K562 (cell line): ENCODE results near the gene DAAM1. TPM values are rescaled to one million over a fixed set of nuclear protein-coding genes. Genes with fewer than 3 reads are reported as not detected.

Source experiments
- ATAC-seq: fragments of 200-7000 bp; cut with Tn5 transposase; 3 replicates; pipeline ENCODE4 v1.9.1; 2020; ENCODE audit warnings: moderate library complexity
- BruUV-seq: library from RNA; stranded (reverse); fragments of 400-500 nt; replicated peaks from 2 replicates; lab custom pipeline; 2021; lab: Mats Ljungman, UMichigan
- CTCF ChIA-PET: fragments of 300-600 bp; formaldehyde crosslinking; extraction: SDS; loops from one replicate; lab custom pipeline; 2021; ENCODE audit warnings: low intra/inter-chr PET ratio; lab: Yijun Ruan, JAX
- POLR2A ChIA-PET: fragments of 300-600, 350-650 bp; sonication (Branson Sonifier 250); formaldehyde crosslinking; extraction: SDS; loops from one replicate; lab custom pipeline; 2021; ENCODE audit warnings: antibody characterized with exemption, inconsistent platforms; lab: Yijun Ruan, JAX
- DNase-seq, 4 experiments: peaks; one replicate each; pipeline versions ENCODE4 v3.0.0 to v3.0.0-alpha.2; 2011 to 2018; ENCODE audit warnings: low spot score in 3 of 4, mixed read lengths in 3 of 4; ENCODE audit errors: extremely low read depth in 1 of 4
- FAIRE-seq: peaks from 2 replicates; lab custom pipeline; 2011; peaks lifted over from hg19 to GRCh38; lab: Jason Lieb, UNC
- H2AFZ ChIP-seq: 2 replicates; pipeline ENCODE4 v1.6.0; 2011; ENCODE audit warnings: low read depth, low read length, control low read depth, inconsistent platforms
- H3K27ac ChIP-seq: fragments of 200-600 bp; 3 replicates; pipeline ENCODE4 v1.8.0; 2011; ENCODE audit warnings: low read depth, mild to moderate bottlenecking, control low read depth, inconsistent platforms, low read length, moderate library complexity, mixed read lengths; ENCODE audit errors: extremely low read depth
- H3K27me3 ChIP-seq, 2 experiments: fragments of 300-600 bp in 1 of 2; 2 replicates in 1 of 2; 3 replicates in 1 of 2; pipeline versions ENCODE4 v1.6.0 to v1.8.0; 2011; ENCODE audit warnings: inconsistent platforms in 2 of 2, low read length in 2 of 2, mild to moderate bottlenecking in 1 of 2, mixed read lengths in 1 of 2, moderate library complexity in 1 of 2; ENCODE audit not compliant: control insufficient read depth in 2 of 2, insufficient read depth in 2 of 2
- H3K36me3 ChIP-seq: fragments of 300-600 bp; 3 replicates; pipeline ENCODE4 v1.8.0; 2011; ENCODE audit warnings: mild to moderate bottlenecking, low read length, inconsistent platforms; ENCODE audit not compliant: control insufficient read depth, insufficient read depth
- H3K4me1 ChIP-seq, 2 experiments: fragments of 200-600 bp in 1 of 2; replicated peaks in 1 of 2; 2 replicates in 1 of 2; 3 replicates in 1 of 2; pipeline versions ENCODE4 v1.5.1 to v1.8.0; 2011; ENCODE audit warnings: inconsistent platforms in 2 of 2, low read length in 2 of 2, mild to moderate bottlenecking in 1 of 2, mixed read lengths in 1 of 2, moderate library complexity in 1 of 2; ENCODE audit not compliant: control insufficient read depth in 2 of 2, insufficient read depth in 2 of 2
- H3K4me2 ChIP-seq: 2 replicates; pipeline ENCODE4 v1.6.1; 2011; ENCODE audit warnings: low read length, control low read depth, inconsistent platforms, mixed read lengths; ENCODE audit not compliant: insufficient read depth
- H3K4me3 ChIP-seq: fragments of 200-600 bp; sonication (generic), shearing (Covaris generic); 2 replicates; pipeline ENCODE4 v1.5.1; 2016; ENCODE audit warnings: control low read depth, inconsistent platforms
- H3K79me2 ChIP-seq: fragments of 200-600 bp; 3 replicates; pipeline ENCODE4 v1.8.0; 2011; ENCODE audit warnings: low read length, inconsistent platforms; ENCODE audit not compliant: control insufficient read depth, insufficient read depth
- H3K9ac ChIP-seq, 2 experiments: 2 replicates each; pipeline versions ENCODE4 v1.6.0 to v1.6.1; 2011; ENCODE audit warnings: low read depth in 2 of 2, low read length in 2 of 2, control low read depth in 1 of 2, inconsistent platforms in 1 of 2, mild to moderate bottlenecking in 1 of 2, mixed read lengths in 1 of 2; ENCODE audit not compliant: insufficient read depth in 1 of 2
- H3K9me1 ChIP-seq: one replicate; pipeline ENCODE4 v1.6.0; 2011; ENCODE audit warnings: inconsistent platforms, mild to moderate bottlenecking, low read length, moderate library complexity; ENCODE audit not compliant: control insufficient read depth, insufficient read depth
- H3K9me3 ChIP-seq: replicated peaks from 2 replicates; pipeline ENCODE4 v1.5.1; 2011; ENCODE audit warnings: low read depth, low read length, inconsistent platforms; ENCODE audit not compliant: control insufficient read depth, insufficient read depth
- H4K20me1 ChIP-seq: replicated peaks from 2 replicates; pipeline ENCODE4 v1.6.1; 2011; ENCODE audit warnings: low read length, inconsistent platforms, mixed read lengths; ENCODE audit not compliant: control insufficient read depth, insufficient read depth
- C11orf30 ChIP-seq: fragments of 450-650 bp; IDR thresholded peaks from 2 replicates; pipeline ENCODE4 v1.6.1; 2016; ENCODE audit warnings: low read depth, mild to moderate bottlenecking
- CHD2 ChIP-seq: IDR thresholded peaks from 2 replicates; pipeline ENCODE4 v1.6.1; 2011; ENCODE audit warnings: low read depth, low read length
- GATA2 ChIP-seq: sonication (generic); formaldehyde crosslinking; IDR thresholded peaks from 2 replicates; pipeline ENCODE4 v1.4.0; 2020; ENCODE audit warnings: mild to moderate bottlenecking, missing genetic modification reagents
- HMG20A ChIP-seq: fragments of 450-650 bp; formaldehyde crosslinking; conservative IDR thresholded peaks from 2 replicates; pipeline ENCODE4 v1.4.0; 2020; ENCODE audit warnings: mild to moderate bottlenecking, mixed read lengths
- HNRNPUL1 ChIP-seq: fragments of 200-400 bp; formaldehyde crosslinking; IDR thresholded peaks from 2 replicates; pipeline ENCODE4 v1.6.1; 2017; ENCODE audit warnings: low read length
- MAFK ChIP-seq: IDR thresholded peaks from 2 replicates; pipeline ENCODE4 v1.6.1; 2011; ENCODE audit warnings: low read length, improper control_type of control experiment
- MCM2 ChIP-seq: fragments of 450-650 bp; IDR thresholded peaks from 2 replicates; pipeline ENCODE4 v1.6.1; 2017; ENCODE audit warnings: low read depth, mild to moderate bottlenecking
- NR3C1 ChIP-seq: sonication (generic); formaldehyde crosslinking; IDR thresholded peaks from 2 replicates; pipeline ENCODE4 v1.8.1; 2022; ENCODE audit warnings: missing genetic modification reagents
- STAT5A ChIP-seq: IDR thresholded peaks from 2 replicates; pipeline ENCODE4 v1.6.1; 2012; ENCODE audit warnings: low read length, inconsistent platforms, borderline replicate concordance
- ZNF165 ChIP-seq: fragments of 250-450 bp; sonication (Bioruptor Pico); IDR thresholded peaks from 2 replicates; pipeline ENCODE4 v1.4.0; 2020; ENCODE audit warnings: borderline replicate concordance
- ZNF586 ChIP-seq: fragments of 450-650 bp; formaldehyde crosslinking; conservative IDR thresholded peaks from 2 replicates; pipeline ENCODE4 v1.4.0; 2020; ENCODE audit warnings: mild to moderate bottlenecking, moderate library complexity
- WGBS: fragments of 100-300 bp; shearing (Covaris generic); methylation state at CpG from one replicate; pipeline ENCODE4 v1.1.6; 2016; ENCODE audit warnings: low coverage, mixed read lengths; ENCODE audit not compliant: insufficient coverage; ENCODE audit errors: missing lambda C conversion rate; 5-methylcytosine and 5-hydroxymethylcytosine counted together
- in situ Hi-C: fragments of 300-500 bp; cut with MboI; formaldehyde crosslinking; loops from 4 replicates; pipeline ENCODE4 v1.15.0; 2018; ENCODE audit warnings: inconsistent platforms, mixed read lengths
- intact Hi-C: fragments of 100-400 bp; cut with micrococcal nuclease; formaldehyde crosslinking; loops from 2 replicates; pipeline ENCODE4 v1.14.2; 2022
- polyA plus RNA-seq, 8 experiments: library from polyadenylated mRNA; depleted of rRNA in 4 of 8; stranded (reverse) in 5 of 8; unstranded in 3 of 8; fragments of >200 nt; fragmentation: Nextera tagmentation in 2 of 8; fragmentation: Illumina TruSeq in 1 of 8; extraction: Ambion mirVana in 2 of 8; extraction: Trizol in 1 of 8; gene quantifications; 2 replicates each; pipeline versions ENCODE4 v1.2.1 to v1.2.3, GENCODE V29; 2011 to 2014; ENCODE audit warnings: inconsistent platforms in 1 of 8, missing spikeins in 1 of 8
- total RNA-seq, 7 experiments: library from RNA; depleted of rRNA in 6 of 7; stranded (reverse); fragments of >200 nt in 6 of 7; fragmentation: Illumina TruSeq in 2 of 7; extraction: Trizol in 2 of 7; gene quantifications; 2 replicates each; pipeline versions ENCODE4 v1.2.1 to v1.2.3, GENCODE V29; 2011 to 2021; ENCODE audit warnings: low replicate concordance in 1 of 7
- TF ChIP-seq, protein P1 (sequence below): fragments of 450-650 bp; IDR thresholded peaks from 2 replicates; pipeline ENCODE4 v1.6.1; 2016; ENCODE audit warnings: low read depth, mild to moderate bottlenecking, moderate library complexity
- TF ChIP-seq, protein P2 (sequence below): fragments of 250-450 bp; sonication (Bioruptor Pico); IDR thresholded peaks from 2 replicates; pipeline ENCODE4 v1.4.0; 2020; ENCODE audit warnings: mild to moderate bottlenecking, moderate library complexity
- TF ChIP-seq, protein P3 (sequence below): sonication (generic); formaldehyde crosslinking; IDR thresholded peaks from 2 replicates; pipeline ENCODE4 v1.5.0; 2020; ENCODE audit warnings: missing genetic modification reagents
- TF ChIP-seq, protein P4 (sequence below): fragments of 250-450 bp; sonication (Bioruptor Pico); IDR thresholded peaks from 2 replicates; pipeline ENCODE4 v1.4.0; 2020; ENCODE audit warnings: borderline replicate concordance

DAAM1 gene
- total and polyA plus RNA-seq, 9 of the 15 experiments (the other 6 are each of a cell fraction or from before 2014, with no cell fraction given): 3.6 to 11.6 (median 6.7) TPM

DNA sequence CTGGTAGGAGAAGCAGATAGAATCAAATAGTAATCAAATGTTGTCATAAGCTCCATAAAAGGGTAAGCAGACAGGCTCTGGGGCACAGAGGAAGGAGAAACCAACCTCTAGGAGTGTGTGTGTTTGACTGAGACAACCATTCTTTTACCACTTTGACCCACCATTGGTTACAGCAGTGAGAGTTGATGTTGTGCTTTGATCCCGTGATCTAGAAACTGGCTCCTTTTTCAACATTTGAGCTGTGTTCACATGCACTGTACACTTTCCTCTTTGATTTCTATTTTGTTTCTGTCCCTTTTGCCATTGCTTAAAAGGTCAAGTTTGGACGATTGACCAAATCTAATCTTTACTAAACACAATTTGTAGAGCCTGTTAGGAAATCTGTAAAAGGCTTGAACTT is 108.0 kb downstream of the DAAM1 start:
- POLR2A ChIA-PET: interaction anchor here (1.2 kb wide), 1 partner anchor 15 kb away, joined by 3 read pairs; no protein-coding TSS in a partner anchor
- in situ Hi-C loops: no loop called here
- Histone ChIP-seq H3K4me3 (no peak overlapping the region), H3K4me2 (no peak overlapping the region), H3K27ac (no peak overlapping the region), H4K20me1 (no peaks in the 10 kb centered on the region), H3K9me3 (no peaks in the 10 kb centered on the region), H3K36me3 (0 out of 3 replicates have a peak, but pooled peaks cover 6% of the 10 kb centered on the region), H2AFZ (no peak overlapping the region), H3K9ac (no peak overlapping the region), H3K4me1 (peaks cover 0 to 3% of the 10 kb centered on the region in 2 experiments; a peak in 1 of 5 replicates)
- DNase-seq (no peak), ATAC-seq (no peak), FAIRE-seq (no peak)
- no TSS peak for BruUV-seq
- WGBS: 12% methylated on average over 2 of the region's 2 CpGs
- TF ChIP-seq C11orf30 (no peak), MAFK (no peak), CHD2 (no peak), HMG20A (no peak), ZNF165 (no peak), GATA2 (CRISPR knock-in tag) (no peak), NR3C1 (CRISPR knock-in tag) (no peak), MCM2 (no peak), STAT5A (no peak), HNRNPUL1 (no peak), ZNF586 (CRISPR knock-in tag) (no peak)
- TF ChIP-seq, protein P1, sequence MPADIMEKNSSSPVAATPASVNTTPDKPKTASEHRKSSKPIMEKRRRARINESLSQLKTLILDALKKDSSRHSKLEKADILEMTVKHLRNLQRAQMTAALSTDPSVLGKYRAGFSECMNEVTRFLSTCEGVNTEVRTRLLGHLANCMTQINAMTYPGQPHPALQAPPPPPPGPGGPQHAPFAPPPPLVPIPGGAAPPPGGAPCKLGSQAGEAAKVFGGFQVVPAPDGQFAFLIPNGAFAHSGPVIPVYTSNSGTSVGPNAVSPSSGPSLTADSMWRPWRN: no peak
- TF ChIP-seq, protein P2, sequence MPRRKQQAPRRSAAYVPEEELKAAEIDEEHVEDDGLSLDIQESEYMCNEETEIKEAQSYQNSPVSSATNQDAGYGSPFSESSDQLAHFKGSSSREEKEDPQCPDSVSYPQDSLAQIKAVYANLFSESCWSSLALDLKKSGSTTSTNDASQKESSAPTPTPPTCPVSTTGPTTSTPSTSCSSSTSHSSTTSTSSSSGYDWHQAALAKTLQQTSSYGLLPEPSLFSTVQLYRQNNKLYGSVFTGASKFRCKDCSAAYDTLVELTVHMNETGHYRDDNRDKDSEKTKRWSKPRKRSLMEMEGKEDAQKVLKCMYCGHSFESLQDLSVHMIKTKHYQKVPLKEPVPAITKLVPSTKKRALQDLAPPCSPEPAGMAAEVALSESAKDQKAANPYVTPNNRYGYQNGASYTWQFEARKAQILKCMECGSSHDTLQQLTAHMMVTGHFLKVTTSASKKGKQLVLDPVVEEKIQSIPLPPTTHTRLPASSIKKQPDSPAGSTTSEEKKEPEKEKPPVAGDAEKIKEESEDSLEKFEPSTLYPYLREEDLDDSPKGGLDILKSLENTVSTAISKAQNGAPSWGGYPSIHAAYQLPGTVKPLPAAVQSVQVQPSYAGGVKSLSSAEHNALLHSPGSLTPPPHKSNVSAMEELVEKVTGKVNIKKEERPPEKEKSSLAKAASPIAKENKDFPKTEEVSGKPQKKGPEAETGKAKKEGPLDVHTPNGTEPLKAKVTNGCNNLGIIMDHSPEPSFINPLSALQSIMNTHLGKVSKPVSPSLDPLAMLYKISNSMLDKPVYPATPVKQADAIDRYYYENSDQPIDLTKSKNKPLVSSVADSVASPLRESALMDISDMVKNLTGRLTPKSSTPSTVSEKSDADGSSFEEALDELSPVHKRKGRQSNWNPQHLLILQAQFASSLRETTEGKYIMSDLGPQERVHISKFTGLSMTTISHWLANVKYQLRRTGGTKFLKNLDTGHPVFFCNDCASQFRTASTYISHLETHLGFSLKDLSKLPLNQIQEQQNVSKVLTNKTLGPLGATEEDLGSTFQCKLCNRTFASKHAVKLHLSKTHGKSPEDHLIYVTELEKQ (CRISPR knock-in tag): no peak
- TF ChIP-seq, protein P3, sequence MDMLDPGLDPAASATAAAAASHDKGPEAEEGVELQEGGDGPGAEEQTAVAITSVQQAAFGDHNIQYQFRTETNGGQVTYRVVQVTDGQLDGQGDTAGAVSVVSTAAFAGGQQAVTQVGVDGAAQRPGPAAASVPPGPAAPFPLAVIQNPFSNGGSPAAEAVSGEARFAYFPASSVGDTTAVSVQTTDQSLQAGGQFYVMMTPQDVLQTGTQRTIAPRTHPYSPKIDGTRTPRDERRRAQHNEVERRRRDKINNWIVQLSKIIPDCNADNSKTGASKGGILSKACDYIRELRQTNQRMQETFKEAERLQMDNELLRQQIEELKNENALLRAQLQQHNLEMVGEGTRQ (CRISPR knock-in tag): no peak
- TF ChIP-seq, protein P4, sequence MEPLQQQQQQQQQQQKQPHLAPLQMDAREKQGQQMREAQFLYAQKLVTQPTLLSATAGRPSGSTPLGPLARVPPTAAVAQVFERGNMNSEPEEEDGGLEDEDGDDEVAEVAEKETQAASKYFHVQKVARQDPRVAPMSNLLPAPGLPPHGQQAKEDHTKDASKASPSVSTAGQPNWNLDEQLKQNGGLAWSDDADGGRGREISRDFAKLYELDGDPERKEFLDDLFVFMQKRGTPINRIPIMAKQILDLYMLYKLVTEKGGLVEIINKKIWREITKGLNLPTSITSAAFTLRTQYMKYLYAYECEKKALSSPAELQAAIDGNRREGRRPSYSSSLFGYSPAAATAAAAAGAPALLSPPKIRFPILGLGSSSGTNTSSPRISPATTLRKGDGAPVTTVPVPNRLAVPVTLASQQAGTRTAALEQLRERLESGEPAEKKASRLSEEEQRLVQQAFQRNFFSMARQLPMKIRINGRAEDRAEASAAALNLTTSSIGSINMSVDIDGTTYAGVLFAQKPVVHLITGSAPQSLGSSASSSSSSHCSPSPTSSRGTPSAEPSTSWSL (CRISPR knock-in tag): no peak
- TF ChIP-seq, all 486 proteins: peak for 0
- H3K9me1 ChIP-seq: no peaks in the 10 kb centered on the region
- intact Hi-C loops: no loop called here
- CTCF ChIA-PET: no interaction called here
- no peaks in the 10 kb centered on the region for H3K79me2 ChIP-seq
- H3K27me3 ChIP-seq: no peaks in the 10 kb centered on the region
